GM21576 (cell line): ENCODE results near the gene PER2.
"Not testable (repeated sequence)": the region's sequence is repeated elsewhere in the genome, so short reads cannot be mapped to it uniquely, and the experiment has no call there.

Source experiments
- ATAC-seq: cut with Tn5 transposase; IDR thresholded peaks from one replicate; pipeline ENCODE4 v1.9.1; 2021; ENCODE audit warnings: mild to moderate bottlenecking, moderate library complexity; ENCODE audit not compliant: unreplicated experiment

Gene PER2

GRCh38 chr2:238286987-238287736, 1.2 kb downstream of the PER2 start:
- no peak for ATAC-seq

- no peak for ATAC-seq
These were observed 1.9 kb downstream of the PER2 start for GRCh38 chr2:238286551-238286950.

- no peak for ATAC-seq
These were observed 2.3 kb downstream of the PER2 start for GRCh38 chr2:238286095-238286494.

- ATAC-seq: no peak
These were observed 2.7 kb downstream of the PER2 start for GRCh38 chr2:238285653-238286082.

GRCh38 chr2:238284802-238285515, 3.5 kb downstream of the PER2 start:
- no peak for ATAC-seq

DNA sequence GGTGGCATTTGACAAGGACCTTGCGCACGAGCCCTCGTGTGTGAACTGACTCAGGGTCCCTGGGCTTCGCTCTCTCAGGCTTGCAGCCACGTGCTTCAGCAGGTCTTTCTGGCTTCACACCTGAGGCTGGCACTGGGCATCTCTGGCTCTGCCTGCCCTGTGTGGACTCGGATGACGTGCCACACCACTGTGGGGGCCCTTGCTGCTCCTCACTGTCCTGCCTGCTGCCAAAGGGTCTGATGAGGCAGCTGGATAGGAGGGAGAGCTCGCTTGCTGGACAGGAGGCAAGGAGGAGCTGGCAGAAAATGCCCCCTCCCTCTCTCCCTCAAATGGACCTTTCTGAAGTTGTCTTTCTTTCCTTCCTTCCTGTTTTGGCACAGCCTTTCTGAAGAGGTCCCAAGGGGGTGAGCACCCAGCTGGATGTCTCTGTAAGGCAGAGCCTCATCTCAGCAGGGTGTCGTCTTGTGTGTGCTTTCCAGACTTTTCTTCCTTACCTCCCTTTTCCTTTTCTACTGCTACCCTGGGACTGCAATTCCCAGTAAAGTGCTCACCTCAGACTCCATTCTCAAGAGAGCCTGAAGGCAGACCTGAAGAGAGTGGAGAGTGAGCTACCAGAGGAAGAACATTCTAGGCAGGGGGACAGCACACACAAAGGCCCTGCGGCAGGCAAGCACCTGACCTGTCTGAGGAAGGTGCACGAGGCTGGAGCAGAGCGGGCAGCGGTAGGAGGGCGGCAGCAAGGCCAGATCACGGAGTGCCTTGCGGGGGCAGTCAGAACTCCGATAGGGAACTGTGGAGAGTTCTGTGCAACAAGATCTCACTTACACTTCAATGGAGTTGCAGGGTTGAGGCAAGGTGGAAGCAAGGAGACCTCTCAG, 5.3 kb downstream of the PER2 start:
- ATAC-seq: no peak

GRCh38 chr2:238281826-238282480, 6.5 kb downstream of the PER2 start:
- ATAC-seq: no peak

GRCh38 chr2:238280083-238280825, 8.2 kb downstream of the PER2 start:
- no peak for ATAC-seq

DNA sequence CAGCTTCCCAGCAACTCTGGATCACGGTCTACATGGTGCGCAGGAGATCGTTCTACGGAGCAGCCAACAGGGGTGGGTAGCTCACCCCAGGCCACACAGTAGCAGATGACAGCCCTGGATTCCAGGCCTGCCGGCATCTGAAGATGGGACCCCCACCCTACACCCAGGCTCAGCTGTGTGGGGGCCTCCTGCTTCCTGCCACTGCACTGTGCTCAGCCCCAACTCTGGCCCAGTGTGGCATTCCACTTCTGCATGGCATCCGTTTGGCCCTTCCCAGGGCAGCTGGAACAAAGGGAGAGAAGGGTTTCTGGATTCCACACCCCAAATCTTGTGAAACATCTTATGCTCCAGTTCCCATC, 9.1 kb downstream of the PER2 start:
- ATAC-seq: no peak

- no peak for ATAC-seq
These were observed 9.6 kb downstream of the PER2 start for GRCh38 chr2:238278626-238279323.

DNA sequence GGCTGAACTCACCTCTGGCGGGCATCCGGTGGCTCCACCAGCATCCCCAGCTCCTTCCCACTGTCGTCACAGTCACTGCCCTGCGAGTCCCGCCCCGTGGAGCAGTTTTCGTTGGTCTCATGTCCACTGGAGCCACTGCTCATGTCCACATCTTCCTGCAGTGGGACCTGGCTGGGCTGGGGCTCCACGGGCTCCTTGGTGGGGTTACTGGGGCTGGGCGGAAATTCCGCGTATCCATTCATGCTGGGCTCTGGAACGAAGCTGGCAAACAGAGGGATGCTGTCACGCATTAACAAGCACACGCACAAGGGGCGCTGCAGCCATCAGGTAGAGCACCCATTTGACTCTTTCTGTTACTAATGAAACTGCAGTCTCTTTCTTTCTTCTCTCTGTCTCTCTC, 10.7 kb downstream of the PER2 start:
- ATAC-seq: no peak

GRCh38 chr2:238274152-238274865, 14.1 kb downstream of the PER2 start:
- ATAC-seq: no peak

DNA sequence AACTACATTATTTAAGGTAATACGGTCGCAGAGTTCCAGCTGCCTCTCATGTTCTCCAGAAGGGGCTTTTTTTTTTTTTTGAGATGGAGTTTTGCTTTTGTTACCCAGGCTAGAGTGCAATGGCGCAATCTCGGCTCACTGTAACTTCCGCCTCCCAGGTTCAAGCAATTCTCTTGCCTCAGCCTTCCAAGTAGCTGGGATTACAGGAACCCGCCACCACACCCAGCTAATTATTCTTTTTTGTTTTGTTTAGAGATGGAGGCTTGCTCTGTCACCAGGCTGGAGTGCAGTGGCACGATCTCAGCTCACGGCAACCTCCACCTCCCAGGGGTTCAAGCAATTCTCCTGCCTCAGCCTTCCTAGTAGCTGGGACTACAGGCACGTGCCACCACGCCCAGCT, 15.0 kb downstream of the PER2 start:
- ATAC-seq: not testable (repeated sequence)

DNA sequence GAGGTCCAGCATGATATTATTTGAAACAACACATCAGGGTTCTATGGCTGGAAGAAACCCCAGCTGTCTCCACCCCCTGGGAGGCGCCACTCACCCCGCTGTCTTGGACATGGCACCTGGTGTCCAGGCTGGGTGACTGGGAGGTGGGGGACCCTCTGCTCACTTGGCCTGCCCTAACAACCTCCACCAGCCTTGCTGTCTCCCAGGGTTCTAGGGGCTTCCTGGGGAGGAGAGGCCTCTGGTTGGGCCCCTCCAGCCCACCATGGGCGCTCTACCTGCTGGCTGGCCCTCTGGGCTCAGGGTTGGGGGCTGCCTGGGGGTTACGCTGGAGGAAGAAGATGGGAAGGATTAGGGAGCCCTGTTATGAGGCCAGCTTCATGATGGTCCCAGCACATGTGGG, 16.3 kb downstream of the PER2 start:
- ATAC-seq: no peak

DNA sequence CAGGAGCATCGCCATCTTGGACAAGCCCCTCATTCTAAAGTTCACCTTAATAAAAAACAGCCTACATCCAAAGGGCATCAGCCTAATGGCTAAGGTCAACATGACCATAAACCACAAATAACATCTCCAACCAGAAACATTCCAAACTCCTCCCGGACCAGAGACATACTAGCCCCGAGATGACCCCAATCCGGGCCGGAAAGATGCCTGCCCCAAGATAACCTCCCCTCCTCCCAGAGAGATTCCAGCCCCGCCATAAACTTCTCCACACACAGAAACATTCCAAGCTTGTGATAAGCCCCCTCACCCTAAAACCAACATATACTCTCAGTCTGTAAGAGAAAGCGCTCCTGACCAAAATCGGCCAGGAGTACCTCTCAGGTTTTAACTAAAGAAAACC, 16.7 kb downstream of the PER2 start:
- not testable (repeated sequence) for ATAC-seq

- no peak for ATAC-seq
These were observed 17.3 kb downstream of the PER2 start for GRCh38 chr2:238271061-238271554.

GRCh38 chr2:238270606-238271005, 17.8 kb downstream of the PER2 start:
- ATAC-seq: no peak

GRCh38 chr2:238269741-238270140, 18.7 kb downstream of the PER2 start:
- no peak for ATAC-seq
